H9 (cell line): ENCODE measurements around the gene RCC1. TPM values are rescaled to one million over a fixed set of nuclear protein-coding genes. Genes with fewer than 3 reads are reported as not detected.

Source experiments
- DNase-seq: peaks from one replicate; pipeline ENCODE4 v3.0.0-alpha.2; 2017
- H2AFZ ChIP-seq: one replicate; pipeline ENCODE4 v1.6.1; 2013; ENCODE audit warnings: mild to moderate bottlenecking, low read length, control low read depth, moderate library complexity
- H2AK5ac ChIP-seq: 2 replicates; pipeline ENCODE4 v1.6.1; 2013; ENCODE audit warnings: low read length, control low read depth, mixed read lengths; ENCODE audit not compliant: insufficient read length
- H2BK120ac ChIP-seq: one replicate; pipeline ENCODE4 v1.6.1; 2013; ENCODE audit warnings: low read depth, mild to moderate bottlenecking, low read length, control low read depth, inconsistent platforms; ENCODE audit not compliant: poor library complexity, severe bottlenecking
- H2BK12ac ChIP-seq: 2 replicates; pipeline ENCODE4 v1.6.1; 2013; ENCODE audit warnings: low read length, control low read depth, mixed read lengths, low read depth; ENCODE audit not compliant: insufficient read length
- H2BK15ac ChIP-seq: 2 replicates; pipeline ENCODE4 v1.6.1; 2013; ENCODE audit warnings: low read depth, low read length, control low read depth
- H2BK20ac ChIP-seq: one replicate; pipeline ENCODE4 v1.6.1; 2013; ENCODE audit warnings: low read depth, mild to moderate bottlenecking, low read length, control low read depth, inconsistent platforms; ENCODE audit not compliant: poor library complexity, severe bottlenecking
- H2BK5ac ChIP-seq: 2 replicates; pipeline ENCODE4 v1.6.1; 2013; ENCODE audit warnings: low read length, control low read depth, mixed read lengths; ENCODE audit not compliant: insufficient read length
- H3K14ac ChIP-seq: 2 replicates; pipeline ENCODE4 v1.6.1; 2013; ENCODE audit warnings: low read length, control low read depth; ENCODE audit not compliant: insufficient read depth
- H3K18ac ChIP-seq: 2 replicates; pipeline ENCODE4 v1.6.1; 2013; ENCODE audit warnings: low read depth, mild to moderate bottlenecking, mixed read lengths, low read length, control low read depth; ENCODE audit not compliant: insufficient read length
- H3K23ac ChIP-seq: 2 replicates; pipeline ENCODE4 v1.6.1; 2013; ENCODE audit warnings: low read length, control low read depth, mixed read lengths, low read depth; ENCODE audit not compliant: insufficient read length
- H3K23me2 ChIP-seq: 2 replicates; pipeline ENCODE4 v1.6.1; 2013; ENCODE audit warnings: low read depth, mild to moderate bottlenecking, mixed read lengths, low read length, control low read depth; ENCODE audit not compliant: insufficient read length, poor library complexity, severe bottlenecking
- H3K27ac ChIP-seq: 2 replicates; pipeline ENCODE4 v1.5.1; 2013; ENCODE audit warnings: low read length, control low read depth, mixed read lengths, low read depth; ENCODE audit not compliant: insufficient read length
- H3K27me3 ChIP-seq: 2 replicates; pipeline ENCODE4 v1.6.1; 2013; ENCODE audit warnings: low read length, control low read depth, inconsistent platforms; ENCODE audit not compliant: insufficient read depth
- H3K4ac ChIP-seq: 2 replicates; pipeline ENCODE4 v1.6.1; 2013; ENCODE audit warnings: low read depth, mild to moderate bottlenecking, control low read depth, inconsistent platforms, low read length, moderate library complexity
- H3K4me1 ChIP-seq: 2 replicates; pipeline ENCODE4 v1.6.1; 2013; ENCODE audit warnings: low read length, control low read depth, inconsistent platforms; ENCODE audit not compliant: insufficient read depth
- H3K4me2 ChIP-seq: 2 replicates; pipeline ENCODE4 v1.6.1; 2013; ENCODE audit warnings: low read length, control low read depth, mixed read lengths; ENCODE audit not compliant: insufficient read length, insufficient read depth
- H3K56ac ChIP-seq: 2 replicates; pipeline ENCODE4 v1.6.1; 2013; ENCODE audit warnings: low read depth, mild to moderate bottlenecking, mixed read lengths, low read length, control low read depth; ENCODE audit not compliant: insufficient read length
- H3K79me1 ChIP-seq: 2 replicates; pipeline ENCODE4 v1.6.1; 2013; ENCODE audit warnings: low read depth, mild to moderate bottlenecking, moderate library complexity, low read length, control low read depth, inconsistent platforms; ENCODE audit not compliant: insufficient read depth, poor library complexity, severe bottlenecking
- H3K79me2 ChIP-seq: 2 replicates; pipeline ENCODE4 v1.6.1; 2013; ENCODE audit warnings: low read length, control low read depth, inconsistent platforms; ENCODE audit not compliant: insufficient read depth
- H3K9ac ChIP-seq: 2 replicates; pipeline ENCODE4 v1.6.1; 2013; ENCODE audit warnings: low read length, control low read depth, mixed read lengths; ENCODE audit not compliant: insufficient read length; ENCODE audit errors: extremely low read depth
- H3K9me3 ChIP-seq: one replicate; pipeline ENCODE4 v1.6.1; 2013; ENCODE audit warnings: low read depth, low read length, inconsistent platforms; ENCODE audit not compliant: control insufficient read depth
- H3T11ph ChIP-seq: one replicate; pipeline ENCODE4 v1.6.1; 2013; ENCODE audit warnings: mild to moderate bottlenecking, low read length, control low read depth, inconsistent platforms
- H4K20me1 ChIP-seq: one replicate; pipeline ENCODE4 v1.6.1; 2013; ENCODE audit not compliant: control insufficient read depth, insufficient read length, insufficient read depth
- H4K5ac ChIP-seq: 2 replicates; pipeline ENCODE4 v1.6.1; 2013; ENCODE audit warnings: low read depth, mild to moderate bottlenecking, mixed read lengths, low read length, control low read depth; ENCODE audit not compliant: insufficient read length
- H4K8ac ChIP-seq: replicated peaks from 2 replicates; pipeline ENCODE4 v1.6.1; 2013; ENCODE audit warnings: low read length, control low read depth, mixed read lengths, low read depth; ENCODE audit not compliant: insufficient read length
- H4K91ac ChIP-seq: 2 replicates; pipeline ENCODE4 v1.6.1; 2013; ENCODE audit warnings: low read depth, mild to moderate bottlenecking, moderate library complexity, mixed read lengths, low read length, control low read depth; ENCODE audit not compliant: insufficient read length
- H3K27ac Mint-ChIP-seq, 3 experiments: 2 replicates in 2 of 3; 3 replicates in 1 of 3; pipeline ENCODE4 v1.8.0; 2020 to 2021; ENCODE audit warnings: mixed read lengths in 3 of 3, mild to moderate bottlenecking in 1 of 3, moderate library complexity in 1 of 3
- H3K27me3 Mint-ChIP-seq: 2 replicates; pipeline ENCODE4 v1.8.0; 2021; ENCODE audit warnings: low read depth, mild to moderate bottlenecking, moderate library complexity, mixed read lengths
- H3K36me3 Mint-ChIP-seq, 3 experiments: 2 replicates in 2 of 3; 3 replicates in 1 of 3; pipeline ENCODE4 v1.8.0; 2020 to 2021; ENCODE audit warnings: low read depth in 3 of 3, mixed read lengths in 3 of 3; ENCODE audit not compliant: insufficient read depth in 1 of 3
- H3K4me1 Mint-ChIP-seq, 2 experiments: 2 replicates each; pipeline ENCODE4 v1.8.0; 2020; ENCODE audit warnings: mixed read lengths in 2 of 2
- H3K4me3 Mint-ChIP-seq, 2 experiments: 2 replicates in 1 of 2; 3 replicates in 1 of 2; pipeline ENCODE4 v1.8.0; 2020 to 2021; ENCODE audit warnings: mild to moderate bottlenecking in 2 of 2, mixed read lengths in 2 of 2, moderate library complexity in 1 of 2
- H3K9me3 Mint-ChIP-seq, 2 experiments: 2 replicates in 1 of 2; 3 replicates in 1 of 2; pipeline ENCODE4 v1.8.0; 2020; ENCODE audit warnings: mild to moderate bottlenecking in 2 of 2, mixed read lengths in 2 of 2, moderate library complexity in 1 of 2
- CTCF ChIP-seq: fragments of 200-600 bp; sonication (generic); conservative IDR thresholded peaks from 3 replicates; pipeline ENCODE4 v1.8.0; 2021; ENCODE audit warnings: antibody characterized with exemption, mild to moderate bottlenecking
- WGBS: extraction: QIAGEN DNeasy Blood & Tissue Kit; methylation state at CpG from one replicate; pipeline ENCODE4 v1.1.7; 2013; ENCODE audit warnings: missing lambda C conversion rate, low lambda C conversion rate, mixed read lengths; ENCODE audit not compliant: insufficient read length; ENCODE audit errors: extremely low coverage; 5-methylcytosine and 5-hydroxymethylcytosine counted together
- total RNA-seq: library from RNA; stranded (reverse); gene quantifications from 2 replicates; pipeline ENCODE4 v1.2.1, GENCODE V29; 2021

The RCC1 gene
- total RNA-seq, 1 experiment from 2014 or later, result 93.6 TPM

GRCh38 chr1:28507247-28507645 is 1.4 kb downstream of the RCC1 start:
- H3K23ac ChIP-seq, result no peak overlapping the region
- H4K20me1 ChIP-seq, result peaks cover 3% of the 10 kb centered on the region
- peak overlapping the region; percentile 65 for H3K4me2 ChIP-seq
- H3K9me3 ChIP-seq, result no peaks in the 10 kb centered on the region
- no peak overlapping the region for H2BK5ac ChIP-seq
- H2BK12ac ChIP-seq, result no peak overlapping the region
- no peak overlapping the region for H2BK15ac ChIP-seq
- H2BK20ac ChIP-seq, result no peak overlapping the region
- peaks cover 4% of the 10 kb centered on the region for H3K23me2 ChIP-seq
- Mint-ChIP-seq H3K27ac (peak overlapping the region; percentile 99), H3K36me3 (peaks cover 59 to 68% (median 65%) of the 10 kb centered on the region in 3 experiments), H3K4me1 (peaks cover 18 to 37% of the 10 kb centered on the region in 2 experiments), H3K27me3 (peaks cover 44% of the 10 kb centered on the region), H3K4me3 (peak overlapping the region; percentile 97), H3K9me3 (peaks cover 7 to 8% of the 10 kb centered on the region in 2 experiments)
- H3K4ac ChIP-seq, result no peak overlapping the region
- TF ChIP-seq CTCF, result no peak
- H3K79me1 ChIP-seq, result no peaks in the 10 kb centered on the region
- peaks cover 2% of the 10 kb centered on the region; the same call in 1 of the 2 replicates for H3K4me1 ChIP-seq
- 0 out of 2 replicates have a peak, but pooled peaks cover 2% of the 10 kb centered on the region for H3K79me2 ChIP-seq
- H3K27ac ChIP-seq, result peak overlapping the region; percentile 89
- H2AFZ ChIP-seq, result no peak overlapping the region
- DNase-seq, result no peak
- H3K9ac ChIP-seq, result peak overlapping the region; percentile 99
- H4K91ac ChIP-seq, result no peak overlapping the region
- no peaks in the 10 kb centered on the region for H3K27me3 ChIP-seq
- no peak overlapping the region for H3K56ac ChIP-seq
- H3K18ac ChIP-seq, result peak overlapping the region; percentile 3
- H4K8ac ChIP-seq, result no peak overlapping the region
- H4K5ac ChIP-seq, result no peak overlapping the region
- peak overlapping the region; percentile 83; the same call in 1 of the 2 replicates for H3K14ac ChIP-seq
- H2AK5ac ChIP-seq, result no peak overlapping the region
- H3T11ph ChIP-seq, result no peak overlapping the region
- WGBS, result no CpG with 5 or more reads among the region's 11 CpGs
- no peak overlapping the region for H2BK120ac ChIP-seq
